ENCODE data around the gene HPRT1. TPM values are rescaled to one million over a fixed set of nuclear protein-coding genes. Genes with fewer than 3 reads are reported as not detected.

The HPRT1 gene
- total RNA-seq, 1 experiment from 2014 or later, result 48.0 TPM

DNA sequence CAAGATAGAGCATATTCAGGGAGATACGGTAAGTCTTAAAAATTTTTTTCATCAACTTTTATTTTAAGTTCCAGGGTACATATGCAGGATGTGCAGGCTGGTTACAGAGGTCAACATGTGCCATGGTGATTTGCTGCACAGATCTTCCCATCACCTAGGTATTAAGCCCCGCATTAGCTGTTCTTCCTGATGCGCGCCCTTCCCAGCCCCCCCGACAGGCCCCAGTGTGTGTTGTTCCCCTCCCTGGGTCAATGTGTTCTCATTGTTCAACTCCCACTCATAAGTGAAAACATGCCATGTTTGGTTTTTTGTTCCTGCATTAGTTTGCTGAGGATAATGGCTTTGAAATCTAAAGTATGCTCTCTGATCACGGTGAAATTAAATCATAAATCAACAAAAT lies 64.2 kb downstream of the HPRT1 start:
- intact Hi-C loops (cut with micrococcal nuclease; ENCODE audit: unreplicated experiment), result no loop called here
- CTCF ChIA-PET, result no interaction called here

DNA sequence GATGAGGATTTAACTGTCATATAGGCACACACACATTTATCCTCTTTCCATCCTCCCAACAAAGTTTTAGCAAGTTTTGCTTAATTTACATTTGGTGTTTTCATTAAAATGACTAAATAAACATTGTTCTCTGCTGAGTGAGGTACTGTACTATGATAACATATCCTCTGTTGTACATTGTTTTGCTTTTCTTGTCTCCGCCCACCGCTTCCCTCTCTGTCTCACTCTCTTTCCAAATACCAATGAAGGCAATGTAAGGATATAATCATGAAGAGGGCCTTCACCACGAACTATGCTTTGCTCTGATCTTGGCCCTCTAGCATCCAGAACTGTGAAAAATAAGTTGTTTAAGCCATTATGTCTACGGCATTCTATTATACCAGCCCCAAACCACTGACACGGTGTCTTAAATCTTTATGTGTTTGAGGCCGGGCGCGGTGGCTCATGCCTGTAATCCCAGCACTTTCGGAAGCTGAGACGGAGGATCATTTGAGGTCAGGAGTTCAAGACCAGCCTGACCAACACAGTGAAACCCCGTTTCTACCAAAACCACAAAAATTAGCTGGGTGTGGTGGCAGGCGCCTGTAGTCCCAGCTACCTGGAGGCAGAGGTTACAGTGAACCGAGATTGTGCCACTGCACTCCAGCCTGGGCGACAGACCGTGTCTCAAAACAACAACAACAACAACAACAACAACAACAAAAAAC lies 65.3 kb downstream of the HPRT1 start:
- ChIA-PET POLR2A (no interaction called here), CTCF (no interaction called here)
- Mint-ChIP-seq H3K27ac (ENCODE audit: unreplicated experiment) (no peak overlapping the region), H3K4me1 (ENCODE audit: low read depth, unreplicated experiment) (no peaks in the 10 kb centered on the region), H3K4me3 (ENCODE audit: unreplicated experiment) (no peak overlapping the region), H3K27me3 (ENCODE audit: insufficient read depth, unreplicated experiment) (no peaks in the 10 kb centered on the region), H3K9me3 (ENCODE audit: unreplicated experiment) (no peaks in the 10 kb centered on the region), H3K36me3 (ENCODE audit: insufficient read depth, unreplicated experiment) (no peaks in the 10 kb centered on the region)
- DNase-seq, result no peak
- Histone ChIP-seq H3K9me3 (no peaks in the 10 kb centered on the region), H3K4me1 (no peaks in the 10 kb centered on the region), H3K27me3 (replicated peaks; ENCODE audit: control insufficient read depth, insufficient read depth, low read length) (no peaks in the 10 kb centered on the region), H3K4me3 (ENCODE audit: low read depth, low read length) (no peak overlapping the region), H3K36me3 (ENCODE audit: control insufficient read depth, insufficient read depth, low read length) (no peaks in the 10 kb centered on the region)
- no TSS peak for BruUV-seq (replicated peaks)
- intact Hi-C loops (cut with micrococcal nuclease; ENCODE audit: unreplicated experiment), result no loop called here
- TF ChIP-seq, protein P1, sequence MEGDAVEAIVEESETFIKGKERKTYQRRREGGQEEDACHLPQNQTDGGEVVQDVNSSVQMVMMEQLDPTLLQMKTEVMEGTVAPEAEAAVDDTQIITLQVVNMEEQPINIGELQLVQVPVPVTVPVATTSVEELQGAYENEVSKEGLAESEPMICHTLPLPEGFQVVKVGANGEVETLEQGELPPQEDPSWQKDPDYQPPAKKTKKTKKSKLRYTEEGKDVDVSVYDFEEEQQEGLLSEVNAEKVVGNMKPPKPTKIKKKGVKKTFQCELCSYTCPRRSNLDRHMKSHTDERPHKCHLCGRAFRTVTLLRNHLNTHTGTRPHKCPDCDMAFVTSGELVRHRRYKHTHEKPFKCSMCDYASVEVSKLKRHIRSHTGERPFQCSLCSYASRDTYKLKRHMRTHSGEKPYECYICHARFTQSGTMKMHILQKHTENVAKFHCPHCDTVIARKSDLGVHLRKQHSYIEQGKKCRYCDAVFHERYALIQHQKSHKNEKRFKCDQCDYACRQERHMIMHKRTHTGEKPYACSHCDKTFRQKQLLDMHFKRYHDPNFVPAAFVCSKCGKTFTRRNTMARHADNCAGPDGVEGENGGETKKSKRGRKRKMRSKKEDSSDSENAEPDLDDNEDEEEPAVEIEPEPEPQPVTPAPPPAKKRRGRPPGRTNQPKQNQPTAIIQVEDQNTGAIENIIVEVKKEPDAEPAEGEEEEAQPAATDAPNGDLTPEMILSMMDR (IDR thresholded peaks at IDR 0.05; ENCODE audit: insufficient read depth in 1 of 2, low read depth in 1 of 2, low read length in 1 of 2, severe bottlenecking in 1 of 2, unreplicated experiment in 1 of 2), result no peak

More for the DNA sequence above, 64.2 kb downstream of the HPRT1 start:
- Mint-ChIP-seq H3K4me3 (ENCODE audit: unreplicated experiment) (no peak overlapping the region), H3K36me3 (ENCODE audit: insufficient read depth, unreplicated experiment) (no peaks in the 10 kb centered on the region), H3K9me3 (ENCODE audit: unreplicated experiment) (no peaks in the 10 kb centered on the region), H3K4me1 (ENCODE audit: low read depth, unreplicated experiment) (no peaks in the 10 kb centered on the region), H3K27ac (ENCODE audit: unreplicated experiment) (no peak overlapping the region), H3K27me3 (ENCODE audit: insufficient read depth, unreplicated experiment) (no peaks in the 10 kb centered on the region)
- Histone ChIP-seq H3K4me1 (no peaks in the 10 kb centered on the region), H3K9me3 (no peaks in the 10 kb centered on the region), H3K27me3 (replicated peaks; ENCODE audit: control insufficient read depth, insufficient read depth, low read length) (no peaks in the 10 kb centered on the region), H3K4me3 (ENCODE audit: low read depth, low read length) (no peak overlapping the region), H3K36me3 (ENCODE audit: control insufficient read depth, insufficient read depth, low read length) (no peaks in the 10 kb centered on the region)
- BruUV-seq (replicated peaks), result no TSS peak
- POLR2A ChIA-PET, result no interaction called here
- no peak for DNase-seq
- TF ChIP-seq, protein P1 (IDR thresholded peaks at IDR 0.05; ENCODE audit: insufficient read depth in 1 of 2, low read depth in 1 of 2, low read length in 1 of 2, severe bottlenecking in 1 of 2, unreplicated experiment in 1 of 2), result no peak

DNA sequence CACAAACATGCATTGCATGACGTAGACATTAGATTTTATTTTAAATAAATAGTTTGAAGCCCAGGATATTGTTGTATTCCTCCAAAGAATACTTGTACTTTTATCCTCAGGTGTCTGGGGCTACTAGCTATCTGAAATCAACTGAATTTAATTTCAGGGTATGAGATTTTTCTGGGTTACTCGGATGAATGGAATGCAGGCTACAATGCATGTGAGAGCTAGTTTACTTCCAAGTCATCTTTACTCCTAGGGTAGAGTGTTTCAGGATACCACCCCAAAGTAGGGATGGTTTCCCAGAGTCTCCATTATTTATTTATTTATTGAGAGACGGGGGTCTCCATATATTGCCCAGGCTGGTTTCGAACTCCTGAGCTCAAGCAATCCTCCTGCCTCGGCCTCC lies 66.4 kb downstream of the HPRT1 start:
- Histone ChIP-seq H3K36me3 (ENCODE audit: control insufficient read depth, insufficient read depth, low read length) (no peaks in the 10 kb centered on the region), H3K4me1 (no peaks in the 10 kb centered on the region), H3K9me3 (no peaks in the 10 kb centered on the region), H3K27me3 (replicated peaks; ENCODE audit: control insufficient read depth, insufficient read depth, low read length) (no peaks in the 10 kb centered on the region), H3K4me3 (ENCODE audit: low read depth, low read length) (no peak overlapping the region)
- no TSS peak for BruUV-seq (replicated peaks)
- no peaks in the 10 kb centered on the region for H3K4me1 Mint-ChIP-seq (ENCODE audit: low read depth, unreplicated experiment)
- no peak overlapping the region for H3K27ac Mint-ChIP-seq (ENCODE audit: unreplicated experiment)
- DNase-seq, result no peak
- H3K36me3 Mint-ChIP-seq (ENCODE audit: insufficient read depth, unreplicated experiment), result no peaks in the 10 kb centered on the region
- TF ChIP-seq, protein P1 (IDR thresholded peaks at IDR 0.05; ENCODE audit: insufficient read depth in 1 of 2, low read depth in 1 of 2, low read length in 1 of 2, severe bottlenecking in 1 of 2, unreplicated experiment in 1 of 2), result no peak
- H3K9me3 Mint-ChIP-seq (ENCODE audit: unreplicated experiment), result no peaks in the 10 kb centered on the region
- ChIA-PET POLR2A (no interaction called here), CTCF (no interaction called here)
- H3K4me3 Mint-ChIP-seq (ENCODE audit: unreplicated experiment), result no peak overlapping the region
- intact Hi-C loops (cut with micrococcal nuclease; ENCODE audit: unreplicated experiment), result no loop called here
- no peaks in the 10 kb centered on the region for H3K27me3 Mint-ChIP-seq (ENCODE audit: insufficient read depth, unreplicated experiment)
